Skin epidermis (tissue), 12 donors: Measurements from ENCODE around the gene TJP1.

Experiments
- H3K27ac ChIP-seq, 21 experiments: fragments of 200-600 bp; sonication (generic) in 11 of 21; one replicate each; pipeline ENCODE4 v1.5.0; 2020; ENCODE audit warnings: mild to moderate bottlenecking in 3 of 21, inconsistent platforms in 2 of 21, moderate library complexity in 2 of 21
- H3K4me3 ChIP-seq, 7 experiments: fragments of 200-600 bp; sonication (generic) in 2 of 7; one replicate each; pipeline ENCODE4 v1.5.0; 2020; ENCODE audit warnings: inconsistent platforms in 2 of 7, mild to moderate bottlenecking in 2 of 7, moderate library complexity in 1 of 7

TJP1 gene

DNA sequence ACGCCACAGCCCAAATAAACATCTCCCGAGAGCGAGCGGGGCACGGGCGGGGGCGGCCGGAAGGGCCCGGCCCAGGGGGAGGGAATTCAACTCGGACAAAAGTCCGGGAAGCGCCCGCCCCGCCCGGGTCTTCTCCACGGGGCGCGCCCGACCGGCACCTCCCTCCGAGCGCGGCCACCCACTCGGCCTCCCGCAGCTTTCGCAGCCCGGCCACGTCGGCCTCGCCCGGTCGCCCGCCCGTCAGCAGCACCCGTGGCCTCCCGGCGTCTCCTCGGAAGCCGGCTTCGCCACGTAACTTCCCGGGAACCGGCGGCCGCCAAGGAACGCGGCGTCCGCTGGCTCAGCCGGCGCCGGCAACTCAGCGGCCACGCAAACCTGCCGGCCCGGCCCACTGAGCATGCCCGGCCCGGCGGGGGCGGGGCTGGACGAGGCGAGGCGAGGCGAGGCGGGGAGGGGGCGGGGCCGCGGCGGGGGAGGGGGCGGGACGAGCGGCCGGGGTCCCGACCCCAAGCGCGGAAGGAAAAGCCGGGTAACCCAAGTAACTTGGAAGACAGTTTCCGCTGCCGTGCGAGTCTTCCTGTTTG is at the start of gene TJP1:
TSS of gene TJP1 (minus strand) at position 369 of the 584 bp plus-strand sequence. CDS start 440 bp downstream, outside the sequence.
- H3K27ac ChIP-seq: peak within 1 kb of the TSS; percentile 83 to 98 (median 93)
- H3K4me3 ChIP-seq: peak within 1 kb of the TSS; percentile 55 to 80 (median 64)

DNA sequence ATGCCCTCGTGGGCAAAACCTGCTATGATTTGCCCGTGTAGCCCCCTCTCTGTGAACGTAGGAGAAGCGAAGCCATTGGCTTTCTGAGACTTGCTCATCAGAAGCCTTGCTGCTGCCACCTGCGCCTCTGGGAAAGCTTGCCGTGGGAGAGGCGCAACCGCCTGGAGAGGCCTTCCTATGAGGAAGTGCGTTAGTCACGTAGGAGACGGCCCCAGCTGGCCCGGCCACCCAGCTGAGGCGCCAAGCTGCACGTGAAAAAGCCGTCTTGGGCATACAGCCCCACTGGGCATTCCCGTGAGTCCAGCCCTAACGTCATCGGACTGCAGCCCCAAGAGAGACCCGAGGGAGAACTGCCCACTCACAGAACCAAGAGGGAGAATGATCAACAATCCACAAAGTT is 49.1 kb upstream of the TJP1 start:
- Histone ChIP-seq H3K27ac (peak overlapping the region in 3 of 21 experiments; percentile 45 to 50 (median 48)), H3K4me3 (no peak overlapping the region)

DNA sequence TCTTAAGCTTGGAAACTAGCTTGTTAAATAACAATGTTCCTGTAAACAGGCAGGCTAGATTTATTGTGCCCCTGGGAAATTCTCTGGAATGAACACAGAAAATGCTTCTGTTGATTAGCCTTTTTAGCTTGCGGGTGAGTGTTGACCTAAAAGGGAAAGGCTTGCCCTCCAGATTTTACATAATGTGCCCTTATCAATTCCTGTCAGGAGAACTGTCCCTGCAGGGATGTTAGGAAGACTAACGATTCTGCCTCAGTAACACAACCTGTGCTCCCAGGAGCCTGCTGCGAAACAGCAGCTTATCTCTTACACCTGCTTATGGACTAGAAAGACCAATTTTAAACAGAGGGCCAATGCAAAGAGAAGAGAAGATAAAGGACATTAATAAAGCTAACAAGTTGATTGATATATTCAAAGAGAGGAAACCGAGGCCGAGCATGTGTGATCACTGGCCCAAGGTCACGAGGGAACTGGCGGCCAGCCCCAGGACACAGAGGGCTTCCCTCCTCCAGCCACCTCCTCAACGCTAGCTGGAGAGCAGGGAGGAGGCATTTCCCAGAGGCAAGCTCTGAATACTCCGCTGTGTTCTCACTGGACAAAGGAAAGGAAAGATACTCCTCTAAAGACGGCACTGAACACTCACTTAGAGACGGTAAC is 48.4 kb upstream of the TJP1 start:
- Histone ChIP-seq H3K27ac (peak overlapping the region in 7 of 21 experiments; percentile 13 to 50 (median 45)), H3K4me3 (no peak overlapping the region)

DNA sequence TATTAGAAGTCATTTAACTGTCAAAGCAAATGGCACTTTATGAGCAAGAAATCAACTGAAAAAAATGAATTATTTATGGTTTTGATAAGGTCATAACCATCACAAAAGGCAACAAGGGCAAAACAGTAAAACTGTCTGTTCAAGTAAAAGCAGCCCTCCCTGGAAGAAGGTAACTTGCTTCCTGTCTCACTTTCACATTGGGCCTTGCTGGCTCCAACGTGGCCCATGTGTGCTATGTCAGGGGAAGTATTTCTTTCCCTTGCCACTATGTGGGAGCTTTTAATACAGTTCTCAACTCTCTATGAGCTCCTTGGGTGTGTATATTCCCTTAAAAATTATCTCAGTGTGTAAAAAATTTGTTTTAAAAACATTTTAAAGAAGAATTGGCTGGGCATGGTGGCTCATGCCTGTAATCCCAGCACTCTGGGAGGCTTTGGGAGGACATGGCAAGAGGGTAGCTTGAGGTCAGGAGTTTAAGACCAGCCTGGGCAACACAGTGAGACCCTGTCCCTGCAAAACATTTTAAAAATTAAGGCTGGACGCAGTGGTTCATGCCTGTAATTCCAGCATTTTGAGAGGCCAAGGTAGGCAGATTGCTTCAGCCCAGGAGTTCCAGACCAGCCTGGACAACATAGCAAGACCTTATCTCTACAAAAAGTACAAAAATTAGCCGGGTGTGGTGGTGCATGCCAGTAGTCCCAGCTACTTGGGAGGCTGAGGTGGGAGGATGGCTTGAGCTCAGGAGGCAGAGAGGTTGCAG is 45.2 kb upstream of the TJP1 start:
- H3K4me3 ChIP-seq: no peak overlapping the region
- H3K27ac ChIP-seq: no peak overlapping the region

DNA sequence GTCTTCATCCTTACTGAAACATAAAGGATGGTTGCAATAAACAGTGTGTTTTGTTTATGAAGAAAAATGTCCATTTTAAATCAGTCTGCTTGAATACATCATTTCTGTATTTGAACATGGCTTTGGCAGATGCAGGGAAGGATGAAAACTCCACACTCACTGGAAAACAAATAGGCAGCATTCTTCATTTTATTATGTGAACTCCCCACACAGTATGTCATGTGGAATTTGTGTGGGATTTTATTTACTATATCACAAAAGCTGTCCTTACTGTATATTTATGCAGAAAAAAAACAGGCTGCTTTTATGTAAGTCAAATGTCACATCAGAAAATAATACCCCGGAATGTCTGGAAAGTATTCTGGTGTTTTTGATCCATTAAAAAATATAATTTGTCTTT is 44.1 kb upstream of the TJP1 start:
- no peak overlapping the region for H3K4me3 ChIP-seq
- no peak overlapping the region for H3K27ac ChIP-seq

DNA sequence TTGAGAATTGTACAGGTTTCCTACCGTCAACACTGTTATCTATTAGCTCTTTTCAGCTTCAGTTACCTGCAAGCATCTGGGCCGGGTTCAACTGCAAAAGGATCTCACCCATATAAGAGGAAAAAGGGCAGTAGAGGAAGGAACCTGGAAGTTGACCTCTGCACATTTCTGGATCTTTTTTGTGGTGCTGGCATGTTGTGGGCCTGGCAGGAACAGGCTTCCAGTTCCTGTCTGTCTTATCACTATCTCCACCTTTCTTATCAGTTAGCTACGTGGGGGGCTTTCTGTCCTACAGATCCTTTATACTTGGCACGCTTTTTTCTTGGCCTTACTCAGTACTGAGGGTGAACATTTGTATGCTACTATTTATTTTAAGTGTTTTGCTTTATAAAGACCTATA is 42.2 kb upstream of the TJP1 start:
- H3K4me3 ChIP-seq: no peak overlapping the region
- no peak overlapping the region for H3K27ac ChIP-seq

DNA sequence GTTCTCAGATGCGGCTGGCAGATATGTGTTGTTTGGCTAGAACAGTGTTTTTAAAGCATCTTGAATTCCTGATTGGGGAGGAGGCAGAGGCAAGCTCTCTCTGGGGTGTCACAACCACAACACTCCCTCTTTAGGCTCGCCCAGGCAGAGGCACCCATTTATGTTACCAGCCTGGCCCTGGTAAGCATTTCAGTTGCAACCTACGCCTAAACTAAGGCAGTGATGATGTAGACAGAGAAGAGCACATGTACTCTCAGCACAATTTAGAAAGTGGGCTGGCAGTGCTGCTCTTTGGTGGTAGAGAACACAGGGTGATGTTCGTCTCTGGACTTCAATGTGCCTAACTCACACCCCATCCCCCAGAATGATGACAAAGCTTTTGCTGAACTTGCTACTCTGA is 41.2 kb upstream of the TJP1 start:
- H3K4me3 ChIP-seq: no peak overlapping the region

GRCh38 chr15:29862271-29862670 is 40.0 kb upstream of the TJP1 start:
- Histone ChIP-seq H3K27ac (no peak overlapping the region), H3K4me3 (no peak overlapping the region)

More for the DNA sequence above, 41.2 kb upstream of the TJP1 start:
- no peak overlapping the region for H3K27ac ChIP-seq

- Histone ChIP-seq H3K27ac (no peak overlapping the region), H3K4me3 (no peak overlapping the region)
These were observed 38.6 kb upstream of the TJP1 start for GRCh38 chr15:29860872-29861271.

DNA sequence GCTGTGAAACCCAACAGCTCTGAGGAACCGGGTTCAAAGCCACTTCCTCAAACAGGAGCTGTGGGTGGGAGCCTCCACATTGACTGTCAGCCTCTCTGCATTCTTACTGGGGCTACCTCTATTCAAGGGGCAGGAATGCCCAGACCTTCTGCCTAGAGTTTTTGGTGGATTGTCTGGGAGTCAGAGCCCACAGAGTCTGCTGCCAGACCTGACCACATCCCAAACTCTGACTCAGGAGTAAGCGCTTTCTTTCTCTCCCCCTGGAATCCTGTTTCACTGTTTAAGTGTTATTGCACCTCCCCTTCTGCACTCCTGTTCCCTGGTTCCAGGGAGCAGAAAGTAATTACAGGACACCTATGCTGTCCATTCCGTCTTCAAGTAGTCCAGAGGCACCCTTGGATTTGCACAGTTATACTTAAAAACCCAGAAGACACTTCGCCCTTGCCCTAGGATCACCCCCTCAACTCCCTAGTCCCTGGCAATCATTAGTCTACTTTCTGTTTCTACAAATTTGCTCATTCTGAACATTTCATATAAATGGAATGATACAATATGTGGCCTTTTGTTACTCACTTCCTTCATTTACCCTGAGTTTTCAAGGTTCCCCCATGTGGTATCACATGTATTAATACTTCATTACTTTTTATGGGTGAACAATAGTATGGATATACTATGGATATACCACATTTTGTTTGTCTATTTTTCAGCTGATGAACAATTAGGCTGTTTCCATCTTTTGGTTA is 37.9 kb upstream of the TJP1 start:
- H3K4me3 ChIP-seq: no peak overlapping the region
- peak overlapping the region in 4 of 21 experiments; percentile 14 to 59 (median 38) for H3K27ac ChIP-seq

DNA sequence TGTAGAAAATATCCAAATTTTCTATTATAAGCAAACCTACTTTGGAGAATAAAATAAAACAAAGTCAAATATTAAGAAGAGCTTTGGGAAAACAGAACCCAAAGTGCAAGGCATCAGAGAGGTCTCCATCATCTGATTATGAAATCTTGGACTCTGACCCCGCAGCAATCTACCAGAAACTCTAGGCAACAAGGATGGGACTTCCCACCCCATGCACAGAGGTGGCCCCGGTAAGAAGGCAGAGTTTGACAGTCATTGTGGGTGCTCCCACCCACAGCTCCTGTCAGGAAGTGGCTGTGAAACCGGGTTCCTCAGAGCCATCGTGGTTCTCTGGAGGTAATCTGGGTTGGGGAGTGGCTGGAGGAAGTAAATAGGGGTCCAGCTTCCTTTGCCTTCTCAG is 37.0 kb upstream of the TJP1 start:
- H3K27ac ChIP-seq: peak overlapping the region in 3 of 21 experiments; percentile 24 to 59 (median 53)

GRCh38 chr15:29857221-29857789 is 35.0 kb upstream of the TJP1 start:
- no peak overlapping the region for H3K27ac ChIP-seq
- H3K4me3 ChIP-seq: no peak overlapping the region

More for the DNA sequence above, 37.0 kb upstream of the TJP1 start:
- H3K4me3 ChIP-seq: no peak overlapping the region

- Histone ChIP-seq H3K4me3 (no peak overlapping the region), H3K27ac (no peak overlapping the region)
These were observed 32.1 kb upstream of the TJP1 start for GRCh38 chr15:29854413-29854812.

GRCh38 chr15:29853211-29853987 is 31.1 kb upstream of the TJP1 start:
- no peak overlapping the region for H3K27ac ChIP-seq
- H3K4me3 ChIP-seq: no peak overlapping the region

DNA sequence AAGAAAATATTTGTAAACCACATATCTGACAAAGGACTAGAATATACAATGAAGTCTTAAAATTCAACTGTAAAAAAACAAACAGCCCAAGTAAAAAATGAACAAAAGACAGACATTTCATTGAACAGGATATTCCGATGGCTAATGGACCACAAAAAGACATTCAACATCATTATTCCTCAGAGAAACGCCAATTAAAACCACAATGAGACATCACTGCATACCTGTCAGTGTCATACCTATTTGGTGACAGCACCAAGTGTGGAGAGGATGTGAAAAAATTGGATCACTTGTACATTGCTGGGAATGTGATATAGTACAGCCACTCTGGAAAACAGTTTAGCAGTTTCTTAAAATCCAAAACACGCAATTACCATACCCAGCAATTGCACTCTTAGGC is 29.9 kb upstream of the TJP1 start:
- Histone ChIP-seq H3K4me3 (no peak overlapping the region), H3K27ac (no peak overlapping the region)

DNA sequence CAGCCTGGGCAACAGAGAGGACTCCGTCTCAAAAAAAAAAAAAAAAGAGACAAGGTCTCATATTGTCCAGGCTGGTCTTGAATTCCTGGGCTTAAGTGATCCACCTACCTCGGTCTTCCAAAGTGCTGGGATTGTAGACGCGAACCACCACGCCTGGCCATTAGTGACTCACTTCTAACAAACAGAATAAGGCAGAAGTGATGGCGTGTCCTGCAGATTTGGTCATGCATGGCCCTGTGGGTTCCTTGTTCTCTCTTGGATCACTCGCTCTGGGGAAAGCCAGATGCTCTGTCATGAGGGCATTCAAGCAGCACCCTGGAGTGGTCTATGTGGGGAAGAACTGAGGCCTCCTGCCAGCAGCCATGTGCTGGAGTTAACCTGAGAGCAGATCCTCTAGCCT is 27.4 kb upstream of the TJP1 start:
- H3K27ac ChIP-seq: no peak overlapping the region

GRCh38 chr15:29849218-29849617 is 26.9 kb upstream of the TJP1 start:
- H3K27ac ChIP-seq: no peak overlapping the region
- no peak overlapping the region for H3K4me3 ChIP-seq

More for the DNA sequence above, 27.4 kb upstream of the TJP1 start:
- no peak overlapping the region for H3K4me3 ChIP-seq

DNA sequence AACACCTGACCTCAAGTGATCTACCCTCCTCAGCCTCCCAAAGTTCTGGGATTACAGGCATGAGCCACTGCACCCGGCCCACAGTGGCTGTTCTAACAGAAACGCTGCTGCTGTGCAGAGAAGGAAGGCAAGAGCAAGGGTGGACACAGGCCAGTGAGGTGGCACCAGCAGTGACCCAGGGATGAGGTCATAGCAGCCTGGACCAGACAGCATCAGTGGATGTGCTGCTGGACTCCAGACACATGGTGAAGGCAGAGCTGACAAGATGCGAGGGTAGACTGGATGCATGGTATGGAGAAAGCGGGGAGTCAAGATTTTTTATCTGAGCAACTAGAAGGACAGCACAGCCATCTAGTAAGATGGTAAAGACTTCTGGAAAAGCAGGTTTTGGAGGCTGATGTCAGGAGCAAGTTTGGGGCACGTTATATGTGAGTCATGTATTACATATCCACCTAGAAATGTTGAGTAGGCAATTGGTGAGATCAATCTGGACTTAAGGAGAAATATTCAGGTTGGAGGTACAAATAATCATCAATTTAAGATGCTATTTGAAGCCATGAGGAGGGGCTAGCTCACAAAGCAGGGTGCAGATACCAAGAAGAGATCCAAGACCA is 22.1 kb upstream of the TJP1 start:
- H3K27ac ChIP-seq: peak overlapping the region in 4 of 21 experiments; percentile 20 to 52 (median 36)

GRCh38 chr15:29842290-29842689 is 20.0 kb upstream of the TJP1 start:
- no peak overlapping the region for H3K4me3 ChIP-seq
- no peak overlapping the region for H3K27ac ChIP-seq

More for the DNA sequence above, 22.1 kb upstream of the TJP1 start:
- H3K4me3 ChIP-seq: no peak overlapping the region
